Mononuclear cell (primary cell): ENCODE measurements around the gene PI4KA. TPM values are rescaled to one million over a fixed set of nuclear protein-coding genes. Genes with fewer than 3 reads are reported as not detected.

Source experiments
- H3K27me3 ChIP-seq: 2 replicates; pipeline ENCODE4 v1.6.0; 2011; ENCODE audit warnings: low read length, control low read depth; ENCODE audit not compliant: insufficient read depth
- H3K4me1 ChIP-seq: 2 replicates; pipeline ENCODE4 v1.5.1; 2011; ENCODE audit warnings: mild to moderate bottlenecking, low read length, control low read depth; ENCODE audit not compliant: insufficient read depth
- H3K4me3 ChIP-seq: 2 replicates; pipeline ENCODE4 v1.5.1; 2011; ENCODE audit warnings: mild to moderate bottlenecking, low read length, moderate library complexity
- H3K9me3 ChIP-seq: 2 replicates; pipeline ENCODE4 v1.5.1; 2011; ENCODE audit warnings: low read depth, mild to moderate bottlenecking, control low read depth, low read length
- total RNA-seq: library from RNA; depleted of rRNA; stranded (reverse); fragments of >200 nt; gene quantifications from one replicate; pipeline ENCODE4 v1.2.3, GENCODE V29; 2012

The PI4KA gene
- total RNA-seq, 1 donor: 83.0 TPM

DNA sequence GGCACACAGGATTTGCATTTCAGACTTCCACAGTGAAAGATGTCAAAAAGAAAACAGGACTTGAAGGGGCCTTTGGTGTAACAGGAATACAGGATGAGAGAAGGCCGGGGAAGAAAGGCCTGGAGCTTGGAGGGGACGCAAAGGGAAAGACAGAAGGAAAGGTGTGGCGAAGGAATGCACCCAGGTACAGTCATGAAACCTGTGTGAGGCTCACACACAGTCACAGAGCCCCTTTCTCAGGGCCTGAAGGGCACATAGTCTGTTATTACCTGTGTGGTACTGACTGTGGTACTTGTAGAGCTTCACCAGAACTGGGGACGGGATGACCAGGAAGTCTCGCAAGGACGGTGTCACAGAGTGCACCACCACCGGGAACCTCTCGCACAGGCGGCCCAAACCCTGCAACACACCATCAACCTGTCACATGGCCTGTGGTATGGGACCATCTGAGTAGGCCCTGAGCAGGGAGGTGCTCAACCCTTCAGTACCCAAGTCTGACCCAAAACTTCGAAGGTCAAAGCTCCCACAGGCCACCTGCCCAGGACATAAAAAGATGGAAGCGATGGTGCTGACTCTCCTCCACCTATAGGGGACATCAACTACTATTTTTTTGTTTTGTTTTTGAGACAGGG, 55.6 kb downstream of the PI4KA start:
- Histone ChIP-seq H3K9me3 (no peaks in the 10 kb centered on the region), H3K27me3 (no peaks in the 10 kb centered on the region), H3K4me3 (no peak overlapping the region), H3K4me1 (no peaks in the 10 kb centered on the region)

DNA sequence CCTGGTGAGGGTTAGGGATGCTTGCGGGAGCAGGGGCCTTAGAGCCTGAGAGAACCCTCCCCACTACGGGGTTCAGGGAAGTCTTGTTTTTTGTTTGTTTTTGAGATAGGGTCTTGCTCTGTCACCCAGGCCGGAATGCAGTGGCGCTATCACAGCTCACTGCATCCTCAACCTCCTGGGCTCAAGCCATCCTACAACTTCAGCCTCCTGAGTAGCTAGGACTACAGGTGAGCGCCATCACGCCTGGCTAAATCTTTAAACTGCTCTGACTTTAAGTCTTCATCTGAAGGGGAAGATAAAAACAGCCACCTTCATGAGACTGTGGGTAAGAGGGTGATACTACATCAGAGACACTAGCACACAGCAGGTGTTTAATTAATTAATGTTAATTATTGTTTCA, 56.2 kb downstream of the PI4KA start:
- Histone ChIP-seq H3K4me1 (no peaks in the 10 kb centered on the region), H3K27me3 (no peaks in the 10 kb centered on the region), H3K4me3 (no peak overlapping the region), H3K9me3 (no peaks in the 10 kb centered on the region)

DNA sequence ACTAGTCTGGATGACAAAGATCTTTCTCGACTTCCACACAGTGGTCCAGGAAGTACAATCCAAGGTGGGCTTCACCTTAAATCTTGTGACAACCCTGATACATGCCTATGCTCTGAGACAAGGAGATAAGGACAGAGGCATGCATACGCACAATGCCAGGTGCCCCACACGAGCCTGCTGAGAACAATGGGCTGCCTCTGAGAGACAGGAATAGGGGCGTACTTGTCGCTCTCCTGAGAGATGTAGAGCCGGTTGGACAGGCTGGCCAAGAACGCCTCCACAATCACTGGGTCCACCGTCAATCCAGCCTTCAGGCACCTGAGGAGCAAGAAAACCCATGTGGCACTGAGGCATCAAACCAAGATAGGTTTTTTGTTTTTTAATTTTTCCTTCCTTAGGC, 59.2 kb downstream of the PI4KA start:
- H3K9me3 ChIP-seq: no peaks in the 10 kb centered on the region
- no peaks in the 10 kb centered on the region for H3K4me1 ChIP-seq
- H3K4me3 ChIP-seq: no peak overlapping the region
- H3K27me3 ChIP-seq: no peaks in the 10 kb centered on the region

GRCh38 chr22:20798974-20799373, 59.6 kb downstream of the PI4KA start:
- Histone ChIP-seq H3K9me3 (no peaks in the 10 kb centered on the region), H3K4me3 (no peak overlapping the region), H3K4me1 (no peaks in the 10 kb centered on the region), H3K27me3 (no peaks in the 10 kb centered on the region)

- H3K9me3 ChIP-seq: no peaks in the 10 kb centered on the region
- H3K4me3 ChIP-seq: no peak overlapping the region
- H3K27me3 ChIP-seq: no peaks in the 10 kb centered on the region
- H3K4me1 ChIP-seq: no peaks in the 10 kb centered on the region
These were observed 60.4 kb downstream of the PI4KA start for GRCh38 chr22:20798218-20798617.

DNA sequence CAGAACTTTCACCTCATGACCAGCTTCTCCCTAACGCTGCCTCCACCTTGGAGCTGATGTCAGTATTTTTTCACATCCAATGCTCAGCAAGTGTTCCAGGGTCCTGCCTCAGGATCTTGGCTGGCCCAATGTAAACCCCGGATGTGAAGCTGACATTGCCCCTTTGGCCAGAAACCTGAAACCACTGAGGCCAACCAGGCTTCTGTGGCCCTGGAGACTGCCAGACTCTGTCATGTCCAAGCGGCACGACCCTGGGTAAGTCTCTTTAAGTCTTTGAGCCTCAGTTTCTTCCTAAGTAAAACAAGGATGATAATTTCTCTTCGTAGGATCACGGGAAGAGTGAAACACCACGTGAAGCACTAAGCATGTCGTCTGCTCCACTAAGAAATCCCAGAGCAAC, 61.9 kb downstream of the PI4KA start:
- Histone ChIP-seq H3K4me3 (no peak overlapping the region), H3K4me1 (no peaks in the 10 kb centered on the region), H3K27me3 (no peaks in the 10 kb centered on the region), H3K9me3 (no peaks in the 10 kb centered on the region)

- Histone ChIP-seq H3K4me3 (no peak overlapping the region), H3K9me3 (no peaks in the 10 kb centered on the region), H3K4me1 (no peaks in the 10 kb centered on the region), H3K27me3 (no peaks in the 10 kb centered on the region)
These were observed 63.8 kb downstream of the PI4KA start for GRCh38 chr22:20794650-20795413.

DNA sequence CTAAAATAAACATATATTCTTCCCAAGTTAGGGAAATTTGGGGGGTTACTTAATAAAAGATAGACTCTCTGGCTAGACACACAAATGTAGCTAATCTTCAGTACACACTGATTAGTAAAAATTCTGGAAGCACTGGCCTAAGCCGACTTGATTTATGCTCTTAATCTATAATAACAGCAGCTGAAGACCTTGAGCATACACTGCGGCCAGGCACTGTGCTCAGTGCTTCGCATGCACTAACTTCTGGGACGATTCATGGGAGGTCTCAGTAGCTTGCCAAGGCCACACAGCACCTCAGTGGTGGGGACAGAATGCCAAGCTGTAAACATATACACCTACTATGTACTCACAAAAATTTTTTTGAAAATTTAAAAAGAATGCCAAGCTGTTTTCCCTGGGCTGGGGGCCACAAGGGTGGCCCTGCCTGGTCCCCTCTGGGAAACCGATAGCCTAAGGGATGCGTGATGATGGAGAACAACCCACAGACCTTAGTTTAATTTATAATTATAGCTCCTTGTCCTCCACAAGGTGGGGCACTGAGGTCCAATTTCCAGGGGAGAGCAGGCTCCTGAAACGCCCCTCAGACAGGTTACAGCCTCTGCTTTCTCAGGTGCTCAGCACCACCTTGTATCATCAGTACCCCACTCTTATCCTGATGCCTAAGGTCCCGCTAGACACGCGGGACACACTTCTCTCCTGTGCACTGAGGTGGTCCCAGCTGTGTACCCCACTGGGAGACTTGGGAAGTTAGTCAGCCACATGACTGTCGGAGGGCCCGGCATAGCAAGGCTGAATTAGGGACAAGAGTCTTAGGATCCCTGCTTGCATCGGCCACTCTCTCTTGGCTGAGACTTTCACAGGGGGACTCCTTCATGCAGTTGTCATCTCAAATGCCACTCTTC, 64.6 kb downstream of the PI4KA start:
- H3K9me3 ChIP-seq: no peaks in the 10 kb centered on the region
- no peaks in the 10 kb centered on the region for H3K27me3 ChIP-seq
- H3K4me3 ChIP-seq: no peak overlapping the region
- no peaks in the 10 kb centered on the region for H3K4me1 ChIP-seq

DNA sequence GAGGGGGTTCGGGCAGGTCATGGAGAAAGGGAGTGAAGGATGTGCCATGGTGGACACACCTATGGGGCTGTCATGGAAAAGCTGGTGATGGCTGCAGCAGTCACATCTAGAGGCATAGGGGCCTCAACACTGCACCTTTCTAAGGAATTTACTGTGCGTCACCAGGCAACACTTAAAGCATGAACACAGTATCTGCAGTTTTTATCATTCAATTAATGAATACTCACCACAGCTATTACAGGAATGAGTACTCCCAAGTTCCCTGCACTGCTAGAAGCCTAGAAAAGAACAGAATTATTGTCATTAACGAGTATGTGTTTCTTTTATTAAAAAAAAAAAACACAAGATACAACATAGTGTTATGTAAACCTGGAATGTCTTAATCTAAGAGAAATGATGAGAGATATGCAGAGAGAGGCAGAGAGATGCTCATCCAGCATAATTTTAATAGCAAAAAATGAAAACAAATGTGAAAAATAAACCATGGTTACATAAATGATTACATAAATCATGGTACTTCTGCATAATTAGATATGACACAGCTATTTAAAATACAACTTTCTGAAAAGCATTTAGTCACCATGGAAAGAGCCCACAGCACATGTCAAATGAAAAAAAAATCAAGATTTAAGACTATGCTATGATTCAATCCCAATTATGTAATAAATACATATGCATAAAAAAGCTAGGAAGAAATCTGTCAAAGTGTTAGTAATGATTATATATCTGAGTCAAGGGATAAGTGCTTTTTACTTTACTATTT, 65.5 kb downstream of the PI4KA start:
- Histone ChIP-seq H3K9me3 (no peaks in the 10 kb centered on the region), H3K4me3 (no peak overlapping the region), H3K27me3 (no peaks in the 10 kb centered on the region), H3K4me1 (no peaks in the 10 kb centered on the region)

DNA sequence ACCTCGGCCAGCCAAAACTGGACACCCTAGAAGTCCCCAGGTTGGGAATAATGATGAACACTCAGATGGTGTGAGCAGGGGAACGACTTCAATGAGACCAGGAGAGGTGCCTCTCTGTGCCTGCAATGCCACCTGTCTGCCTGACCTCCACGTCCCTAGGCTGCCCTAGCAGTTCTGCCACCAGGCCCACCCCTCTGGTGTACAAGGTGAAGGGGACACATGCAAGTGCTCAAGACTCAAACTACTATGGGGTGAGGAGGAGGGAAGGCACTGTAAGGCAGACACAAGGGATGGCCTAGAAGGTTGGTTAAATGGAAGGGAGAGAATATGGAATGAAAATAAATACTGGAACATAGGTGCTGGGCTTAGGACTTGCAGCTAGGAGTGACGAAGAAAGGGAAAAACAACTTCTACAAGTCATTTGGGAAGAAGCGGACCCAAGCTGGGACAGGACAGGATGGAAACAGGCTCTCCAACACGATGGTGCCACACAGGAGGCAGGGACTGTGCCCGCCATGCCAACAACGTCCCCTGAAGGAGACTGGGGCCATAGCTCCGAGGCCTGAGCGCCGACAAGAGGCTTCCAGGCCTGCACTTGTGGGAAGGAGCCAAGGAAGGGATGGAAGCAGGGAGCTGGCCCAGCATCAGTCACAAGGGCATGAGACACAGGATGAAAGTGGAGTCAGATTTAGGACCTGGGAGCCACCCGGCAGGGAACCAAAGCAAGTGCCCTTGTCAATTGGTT, 66.2 kb downstream of the PI4KA start:
- Histone ChIP-seq H3K4me1 (no peaks in the 10 kb centered on the region), H3K9me3 (no peaks in the 10 kb centered on the region), H3K4me3 (no peak overlapping the region), H3K27me3 (no peaks in the 10 kb centered on the region)

GRCh38 chr22:20788627-20789344, 69.8 kb downstream of the PI4KA start:
- Histone ChIP-seq H3K4me1 (peaks cover 4% of the 10 kb centered on the region), H3K9me3 (no peaks in the 10 kb centered on the region), H3K27me3 (no peaks in the 10 kb centered on the region), H3K4me3 (no peak overlapping the region)

DNA sequence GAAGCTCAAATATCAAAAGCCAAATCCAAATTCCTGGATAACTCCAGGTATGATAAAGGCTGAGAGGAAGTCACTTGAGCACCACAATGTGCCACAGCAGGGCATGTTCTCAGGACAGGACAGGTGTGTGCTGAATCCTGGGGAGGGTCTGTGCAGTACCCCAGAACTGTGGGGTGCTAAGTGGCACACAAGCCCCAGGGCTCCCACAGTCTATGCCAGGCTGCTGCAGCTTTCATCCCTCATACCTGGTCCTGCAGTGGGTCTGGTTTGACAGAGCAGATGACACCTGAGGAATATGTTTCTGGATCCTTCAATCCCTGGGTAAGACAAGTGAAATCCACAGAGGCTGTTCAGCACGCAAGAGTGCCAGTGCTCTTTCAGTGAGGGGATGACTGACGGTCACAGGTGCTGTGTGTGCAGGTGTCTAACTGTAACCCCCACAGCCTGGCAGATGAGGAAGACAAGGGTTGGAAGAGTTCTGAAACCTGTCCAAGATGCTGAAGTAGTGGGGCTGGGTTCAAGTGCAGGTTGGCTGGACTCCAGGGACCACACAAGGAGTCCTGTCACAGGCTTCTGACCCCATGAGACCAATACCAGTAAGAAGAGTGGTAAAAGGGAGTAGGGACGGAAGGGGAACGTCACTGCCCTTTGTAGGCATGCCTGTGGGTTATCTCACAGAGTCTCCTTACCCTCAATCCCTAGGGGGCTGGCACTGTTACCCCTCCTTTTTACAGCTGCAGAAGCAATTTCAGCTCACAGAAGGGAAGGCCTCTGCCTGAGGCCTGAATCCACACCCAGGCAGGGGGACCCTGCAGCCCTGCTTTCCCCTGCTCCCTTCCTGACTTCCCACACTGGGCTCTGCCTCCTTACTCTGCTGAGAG, 70.6 kb downstream of the PI4KA start:
- Histone ChIP-seq H3K4me3 (no peak overlapping the region), H3K4me1 (peaks cover 7% of the 10 kb centered on the region), H3K9me3 (no peaks in the 10 kb centered on the region), H3K27me3 (no peaks in the 10 kb centered on the region)

GRCh38 chr22:20787223-20787622, 71.4 kb downstream of the PI4KA start:
- Histone ChIP-seq H3K27me3 (no peaks in the 10 kb centered on the region), H3K9me3 (no peaks in the 10 kb centered on the region), H3K4me1 (peaks cover 7% of the 10 kb centered on the region), H3K4me3 (no peak overlapping the region)
